ENCODE measurements around the gene SAMM50. TPM values are rescaled to one million over a fixed set of nuclear protein-coding genes. Genes with fewer than 3 reads are reported as not detected.

The SAMM50 gene
- total RNA-seq, 3 donors from 2014 or later: 37.7 to 52.0 (median 48.0) TPM

GRCh38 chr22:43955883-43956782, 891 bp downstream of the SAMM50 start:
- ATAC-seq: peak; percentile 15
- intact Hi-C loops (cut with DNase I, micrococcal nuclease): no loop called here
- no peak for TF ChIP-seq CTCF (IDR thresholded peaks at IDR 0.05)
- DNase-seq: no peak
- Histone ChIP-seq H3K9me3 (no peaks in the 10 kb centered on the region), H3K4me3 (peak overlapping the region; percentile 83), H3K36me3 (ENCODE audit: low read depth) (no peaks in the 10 kb centered on the region), H3K4me1 (ENCODE audit: low read depth) (peaks cover 19% of the 10 kb centered on the region)

- Histone ChIP-seq H3K9me3 (no peaks in the 10 kb centered on the region), H3K4me3 (no peak overlapping the region), H3K36me3 (ENCODE audit: low read depth) (no peaks in the 10 kb centered on the region), H3K4me1 (ENCODE audit: low read depth) (peaks cover 19% of the 10 kb centered on the region)
- intact Hi-C loops (cut with DNase I, micrococcal nuclease): no loop called here
- no peak for DNase-seq
- TF ChIP-seq CTCF (IDR thresholded peaks at IDR 0.05): no peak
- no peak for ATAC-seq
Measured at GRCh38 chr22:43956805-43957463, 1.7 kb downstream of the SAMM50 start.

- Histone ChIP-seq H3K4me1 (ENCODE audit: low read depth) (peaks cover 19% of the 10 kb centered on the region), H3K36me3 (ENCODE audit: low read depth) (no peaks in the 10 kb centered on the region), H3K4me3 (no peak overlapping the region), H3K9me3 (no peaks in the 10 kb centered on the region)
- DNase-seq (no peak), ATAC-seq (no peak)
- intact Hi-C loops (cut with DNase I, micrococcal nuclease): no loop called here
- no peak for TF ChIP-seq CTCF (IDR thresholded peaks at IDR 0.05)
Measured at GRCh38 chr22:43957871-43958270, 2.6 kb downstream of the SAMM50 start.

GRCh38 chr22:43964314-43964857, 9.1 kb downstream of the SAMM50 start:
- intact Hi-C loops (cut with DNase I, micrococcal nuclease): no loop called here
- Histone ChIP-seq H3K9me3 (no peaks in the 10 kb centered on the region), H3K36me3 (ENCODE audit: low read depth) (peaks cover 24% of the 10 kb centered on the region), H3K4me1 (ENCODE audit: low read depth) (no peaks in the 10 kb centered on the region), H3K4me3 (no peak overlapping the region)
- DNase-seq (no peak), ATAC-seq (no peak)
- no peak for TF ChIP-seq CTCF (IDR thresholded peaks at IDR 0.05)

- no peak for TF ChIP-seq CTCF (IDR thresholded peaks at IDR 0.05)
- ATAC-seq: no peak
- no peak for DNase-seq
- intact Hi-C loops (cut with DNase I, micrococcal nuclease): no loop called here
- Histone ChIP-seq H3K4me3 (no peak overlapping the region), H3K4me1 (ENCODE audit: low read depth) (no peaks in the 10 kb centered on the region), H3K9me3 (no peaks in the 10 kb centered on the region), H3K36me3 (ENCODE audit: low read depth) (peaks cover 24% of the 10 kb centered on the region)
Measured at GRCh38 chr22:43967069-43967468, 11.8 kb downstream of the SAMM50 start.

All from mucosa of descending colon (tissue), 3 donors.